ENCODE data around the gene LIMCH1.

DNA sequence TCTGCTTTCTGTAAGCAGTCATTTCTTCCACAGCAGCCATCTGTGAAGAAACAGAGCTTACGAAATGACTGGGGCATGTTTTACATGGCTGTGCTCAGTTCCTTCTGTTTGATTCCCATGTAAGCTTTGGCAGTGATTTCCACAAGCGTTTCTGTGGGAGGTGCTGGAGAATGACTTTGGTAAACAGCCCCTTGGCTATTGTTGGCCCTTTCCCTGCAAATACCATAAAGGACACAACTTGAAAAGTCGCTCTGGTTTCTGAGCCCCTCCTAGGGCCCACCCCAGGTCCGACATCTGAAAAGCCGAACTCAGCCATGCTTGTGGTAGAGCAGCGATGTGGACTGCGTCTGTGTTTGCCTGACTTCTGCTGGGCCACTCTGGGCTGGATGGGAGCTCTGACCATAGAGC lies 3.7 kb downstream of the LIMCH1 start:
- TF ChIP-seq, protein P1, sequence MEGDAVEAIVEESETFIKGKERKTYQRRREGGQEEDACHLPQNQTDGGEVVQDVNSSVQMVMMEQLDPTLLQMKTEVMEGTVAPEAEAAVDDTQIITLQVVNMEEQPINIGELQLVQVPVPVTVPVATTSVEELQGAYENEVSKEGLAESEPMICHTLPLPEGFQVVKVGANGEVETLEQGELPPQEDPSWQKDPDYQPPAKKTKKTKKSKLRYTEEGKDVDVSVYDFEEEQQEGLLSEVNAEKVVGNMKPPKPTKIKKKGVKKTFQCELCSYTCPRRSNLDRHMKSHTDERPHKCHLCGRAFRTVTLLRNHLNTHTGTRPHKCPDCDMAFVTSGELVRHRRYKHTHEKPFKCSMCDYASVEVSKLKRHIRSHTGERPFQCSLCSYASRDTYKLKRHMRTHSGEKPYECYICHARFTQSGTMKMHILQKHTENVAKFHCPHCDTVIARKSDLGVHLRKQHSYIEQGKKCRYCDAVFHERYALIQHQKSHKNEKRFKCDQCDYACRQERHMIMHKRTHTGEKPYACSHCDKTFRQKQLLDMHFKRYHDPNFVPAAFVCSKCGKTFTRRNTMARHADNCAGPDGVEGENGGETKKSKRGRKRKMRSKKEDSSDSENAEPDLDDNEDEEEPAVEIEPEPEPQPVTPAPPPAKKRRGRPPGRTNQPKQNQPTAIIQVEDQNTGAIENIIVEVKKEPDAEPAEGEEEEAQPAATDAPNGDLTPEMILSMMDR (IDR thresholded peaks at IDR 0.05) = no peak
- no peak for TF ChIP-seq POLR2A (IDR thresholded peaks at IDR 0.05)
